HuH-7.5 (cell line): Measurements from ENCODE around the gene PDE6D.

ENCODE experiments used
- DNase-seq: peaks from one replicate; pipeline ENCODE4 v3.0.0; 2011; ENCODE audit warnings: low spot score

Gene PDE6D

DNA sequence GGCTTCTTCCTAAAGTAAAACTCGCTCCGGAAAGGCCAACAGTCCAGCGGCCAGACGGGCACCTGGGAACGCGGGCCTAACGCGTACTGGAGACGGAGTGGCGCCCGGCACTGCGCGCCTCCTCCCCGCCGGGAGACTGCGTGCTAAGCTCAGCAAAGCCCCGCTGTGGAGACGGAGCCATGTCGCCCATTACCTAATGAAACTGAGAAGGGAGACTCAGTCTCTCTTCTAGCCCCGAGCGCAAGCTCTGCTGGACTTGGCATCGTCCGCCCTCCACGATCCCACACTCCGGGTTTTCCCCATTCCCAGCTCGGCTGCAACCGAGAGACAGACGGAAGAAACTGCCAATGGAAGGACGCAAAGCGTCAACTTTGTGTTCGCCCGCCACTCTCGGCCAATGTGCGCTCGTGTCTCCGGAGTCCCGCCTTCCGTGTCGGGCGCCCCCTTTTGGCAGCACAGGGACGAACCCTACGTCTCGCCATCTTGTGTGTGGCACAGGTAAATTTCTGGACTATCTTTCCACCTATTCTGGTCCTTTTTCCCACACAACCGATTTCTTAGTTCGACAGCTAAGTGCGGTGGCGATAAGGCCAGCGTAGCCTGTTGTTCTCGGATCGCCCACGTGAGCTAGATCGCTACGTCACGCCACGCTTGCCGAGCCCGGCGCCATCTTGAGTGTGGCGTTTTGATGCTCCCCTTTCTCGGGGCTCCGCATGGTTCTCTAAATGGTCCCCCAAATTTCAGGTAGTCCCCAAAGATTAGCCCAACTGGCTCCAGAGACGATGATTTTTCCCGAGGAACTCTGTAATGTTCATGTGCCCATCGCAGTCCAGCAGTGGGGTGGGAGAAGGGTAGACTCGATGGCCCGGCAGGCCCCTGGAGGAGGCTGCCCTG, 74.1 kb downstream of the PDE6D start:
- peak; percentile 95 for DNase-seq

DNA sequence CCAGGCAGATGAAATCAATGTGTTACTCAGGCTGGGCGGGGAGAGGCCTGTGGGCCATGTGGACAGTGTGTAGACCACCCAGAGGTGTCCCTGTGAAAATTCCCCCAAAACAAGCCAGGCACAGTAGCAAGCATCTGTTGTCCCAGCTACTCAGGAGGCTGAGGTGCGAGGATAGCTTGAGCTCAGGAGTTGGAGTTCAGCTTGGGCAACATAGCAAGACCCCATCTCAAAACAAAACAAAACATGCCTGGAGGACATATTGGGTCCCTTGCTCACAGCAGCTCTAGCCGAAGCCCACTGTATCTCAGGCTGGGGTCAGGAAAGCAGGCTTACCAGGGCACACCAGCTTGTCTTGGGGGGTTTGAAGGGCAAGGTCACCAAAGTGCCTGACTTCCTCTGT, 77.1 kb downstream of the PDE6D start:
- no peak for DNase-seq

DNA sequence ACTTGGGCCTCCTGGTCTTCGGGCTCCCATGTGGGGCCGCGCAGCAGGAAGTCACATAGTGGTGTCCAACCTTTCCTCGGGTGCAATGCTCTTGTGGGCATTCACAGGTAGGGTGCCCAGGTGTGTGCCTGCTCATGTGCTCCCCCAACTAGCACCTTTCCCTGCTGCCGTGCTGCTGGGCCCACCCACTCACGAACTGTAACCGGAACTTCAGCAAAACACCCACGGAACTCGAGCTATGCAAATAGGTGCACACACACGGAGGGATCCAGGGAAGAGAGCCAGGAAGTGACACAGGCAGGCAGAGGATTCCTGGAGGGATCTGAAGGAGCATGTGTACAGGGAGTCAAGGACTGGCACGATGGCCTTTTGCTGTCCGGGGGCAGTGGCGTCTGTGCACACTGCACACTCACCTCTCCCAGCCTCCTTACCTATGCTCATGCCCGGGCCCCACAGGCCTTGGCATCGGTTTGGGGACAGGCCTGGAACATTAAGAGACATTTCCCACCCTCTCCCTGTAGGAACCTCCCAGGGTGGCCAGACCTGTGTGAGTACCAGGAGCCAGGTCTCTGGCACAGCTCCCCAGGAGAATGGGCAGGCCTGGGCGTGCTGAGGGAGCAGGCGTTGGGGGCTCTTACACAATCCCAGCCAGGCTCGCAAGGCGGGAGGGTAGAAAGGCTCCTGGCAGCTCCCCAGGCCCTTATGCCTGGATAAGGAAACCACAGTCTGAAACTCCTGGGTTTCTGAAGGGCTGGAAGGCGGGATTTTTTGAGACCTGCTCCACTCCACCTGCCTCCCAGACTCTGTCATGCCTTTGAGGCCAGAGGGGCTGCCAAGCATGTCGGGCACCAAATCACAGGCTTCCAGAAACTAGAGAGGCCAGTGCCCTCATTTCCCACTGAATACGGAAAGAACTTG, 79.4 kb downstream of the PDE6D start:
- no peak for DNase-seq

DNA sequence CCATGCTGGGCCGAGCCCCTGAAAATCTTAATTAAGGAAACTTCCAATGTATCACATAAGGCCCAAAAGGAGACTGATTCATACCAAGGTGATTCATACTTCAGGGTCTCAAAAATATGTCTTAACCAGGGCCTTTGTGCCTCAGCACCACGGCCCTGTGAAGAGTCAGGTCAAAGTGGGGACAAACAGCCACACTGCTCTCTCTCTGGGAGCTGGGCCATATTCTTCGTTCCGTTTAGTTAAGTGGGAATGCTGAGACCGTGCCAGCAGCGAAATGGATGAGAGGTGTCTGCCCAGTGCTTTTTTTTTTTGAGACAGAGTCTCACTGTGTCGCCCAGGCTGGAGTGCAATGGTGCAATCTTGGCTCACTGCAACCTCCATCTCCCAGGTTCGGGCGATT, 82.1 kb downstream of the PDE6D start:
- no peak for DNase-seq

DNA sequence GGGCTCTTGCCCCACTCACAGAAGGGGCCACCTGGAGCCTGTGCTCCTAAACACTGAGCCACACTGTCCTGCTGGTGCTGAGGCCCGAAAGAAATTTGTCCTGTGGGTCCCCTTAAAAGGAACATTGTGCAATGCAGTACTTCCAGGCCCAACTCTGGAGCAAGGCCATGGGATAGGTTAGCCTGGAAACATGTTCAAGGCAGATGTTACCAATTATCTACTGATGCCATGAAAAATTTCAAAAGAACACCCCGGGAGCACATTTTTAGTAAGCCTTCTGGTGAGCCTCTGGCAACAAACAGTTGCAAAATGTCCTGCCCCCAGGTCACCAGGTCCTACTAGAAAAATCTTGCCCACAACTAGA, 85.1 kb downstream of the PDE6D start:
- DNase-seq: no peak

DNA sequence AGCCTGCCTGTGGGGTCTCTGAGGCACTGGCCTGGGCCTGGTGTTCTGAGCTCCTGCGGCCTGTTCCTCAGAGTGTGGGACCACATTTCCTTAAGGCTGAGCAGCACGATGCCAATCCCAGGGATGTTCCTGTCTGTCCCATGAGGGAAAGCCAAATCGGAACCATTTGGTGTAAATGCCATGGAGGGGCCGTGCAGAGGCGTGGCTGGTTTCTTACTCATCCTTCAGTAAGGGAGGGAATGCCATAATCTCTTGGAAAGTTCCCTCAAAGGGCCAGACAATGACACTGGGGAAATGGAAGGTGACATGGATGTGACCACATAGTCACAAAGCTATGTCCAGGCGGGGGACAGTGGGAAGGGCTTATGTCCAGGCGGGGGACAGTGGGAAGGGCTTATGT, 87.1 kb downstream of the PDE6D start:
- no peak for DNase-seq

DNA sequence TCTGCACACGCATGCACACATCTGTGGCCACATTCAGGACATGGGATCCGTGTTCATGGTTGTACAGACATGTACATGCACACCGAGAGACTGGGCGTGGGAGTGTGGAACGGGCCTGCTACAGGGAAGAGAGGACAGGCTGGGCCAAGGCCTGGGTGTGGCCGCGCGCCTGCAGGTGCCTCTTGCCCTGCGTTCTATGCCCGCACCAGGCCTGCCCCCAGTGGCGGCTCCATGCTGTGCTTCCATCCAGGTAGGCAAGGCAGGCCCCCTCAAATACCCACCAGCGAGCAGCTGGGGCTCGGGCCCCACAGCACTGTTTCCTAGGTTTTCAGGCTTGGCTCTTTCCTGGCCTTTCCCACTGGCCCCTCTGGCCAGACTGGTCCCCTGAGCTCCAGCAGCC, 88.2 kb downstream of the PDE6D start:
- no peak for DNase-seq

DNA sequence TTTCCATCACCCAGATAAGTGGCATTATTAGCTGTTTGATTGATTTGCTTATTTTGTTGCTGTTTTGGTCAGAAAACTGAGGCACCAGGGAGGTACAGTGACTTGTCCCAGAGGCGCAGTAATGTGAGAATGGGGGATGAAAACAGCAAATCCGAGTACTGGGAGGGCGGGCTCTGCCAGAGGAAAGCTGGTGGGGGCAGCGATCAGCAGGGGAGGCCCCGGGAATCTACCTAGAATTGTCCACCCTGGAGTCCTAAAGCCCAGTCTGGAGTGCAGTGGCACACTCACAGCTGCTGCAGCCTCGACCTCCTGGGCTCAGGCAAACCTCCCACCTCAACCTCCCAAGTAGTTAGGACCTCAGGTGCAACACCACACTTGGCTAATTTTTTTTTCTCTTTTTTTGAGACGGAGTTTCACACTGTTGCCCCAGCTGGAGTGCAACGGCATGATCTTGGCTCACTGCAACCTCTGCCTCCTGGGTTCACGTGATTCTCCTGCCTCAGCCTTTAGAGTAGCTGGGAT, 89.8 kb downstream of the PDE6D start:
- no peak for DNase-seq

DNA sequence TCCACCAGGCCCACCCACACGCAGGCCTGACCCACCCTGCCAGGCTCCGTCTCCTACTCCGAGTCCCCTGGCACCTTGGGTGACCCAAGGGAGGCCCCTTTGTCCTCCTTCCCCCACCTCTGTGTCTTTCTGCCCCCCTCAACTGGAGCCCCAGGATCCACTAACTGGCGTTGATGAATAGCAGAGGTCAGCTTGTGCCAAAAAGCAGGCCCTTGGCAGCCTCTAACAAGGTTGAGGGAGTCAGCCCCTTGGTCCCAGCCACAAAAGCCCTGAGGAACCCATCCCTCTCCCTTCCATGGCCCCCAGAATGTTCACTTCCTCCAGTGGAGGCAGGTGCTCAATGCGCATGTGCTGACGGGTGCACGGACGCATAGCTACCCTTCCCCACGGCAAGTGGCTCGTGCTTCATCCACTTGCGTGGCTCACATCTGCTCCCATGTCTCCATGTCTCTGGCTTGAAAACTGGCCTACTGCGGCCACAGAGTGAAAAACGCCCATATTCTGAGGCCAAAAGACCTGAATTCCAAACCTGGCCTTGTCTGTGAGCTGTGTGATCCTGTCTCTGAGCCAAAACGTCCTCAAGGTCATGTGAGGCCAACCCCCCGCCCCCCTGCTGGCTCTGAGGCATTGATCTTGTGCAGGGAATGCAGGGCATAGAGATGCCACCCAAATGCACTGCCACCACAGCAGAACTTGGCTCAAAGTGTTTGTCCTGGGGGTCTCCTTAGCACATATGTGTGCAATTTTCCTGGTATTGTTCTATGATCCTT, 91.8 kb downstream of the PDE6D start:
- no peak for DNase-seq

DNA sequence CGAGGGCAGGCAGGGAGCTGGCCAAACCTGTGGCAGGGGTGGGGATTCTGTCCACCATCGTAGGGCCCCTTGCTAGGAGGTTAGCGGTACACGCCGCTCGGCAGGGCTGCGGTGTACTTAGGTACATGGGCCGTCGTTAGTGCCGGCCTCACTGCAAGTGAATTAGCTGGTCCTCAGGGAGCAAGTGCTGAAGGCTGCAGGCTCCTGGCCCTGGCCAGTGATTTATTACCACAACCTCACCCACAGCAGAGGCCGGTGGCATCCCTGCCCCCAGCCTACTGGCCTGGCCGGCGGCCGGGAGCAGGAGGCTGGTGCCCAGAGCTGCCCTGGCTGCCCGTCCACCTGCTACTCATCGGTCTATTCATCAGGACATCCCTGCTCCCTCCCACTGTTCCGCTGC, 92.4 kb downstream of the PDE6D start:
- no peak for DNase-seq

DNA sequence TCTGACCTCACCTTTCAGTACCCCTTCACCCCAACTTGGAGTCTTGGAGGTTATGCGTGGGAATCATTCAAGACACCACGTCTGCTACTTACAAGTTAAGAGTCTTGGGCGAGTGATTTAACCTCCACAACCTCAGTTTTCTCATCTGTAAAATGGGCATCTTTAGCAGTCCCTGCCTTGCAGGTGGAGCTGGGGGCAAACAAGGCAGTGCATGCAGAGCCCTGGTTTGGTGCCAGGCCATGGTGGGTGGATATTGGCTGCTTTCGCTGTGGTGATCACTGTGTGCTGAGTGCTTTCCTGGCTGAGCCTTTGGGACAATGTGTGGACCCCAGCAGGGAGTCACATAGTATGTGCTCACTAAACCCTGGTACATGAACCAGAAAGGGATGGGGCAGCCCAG, 93.1 kb downstream of the PDE6D start:
- no peak for DNase-seq

DNA sequence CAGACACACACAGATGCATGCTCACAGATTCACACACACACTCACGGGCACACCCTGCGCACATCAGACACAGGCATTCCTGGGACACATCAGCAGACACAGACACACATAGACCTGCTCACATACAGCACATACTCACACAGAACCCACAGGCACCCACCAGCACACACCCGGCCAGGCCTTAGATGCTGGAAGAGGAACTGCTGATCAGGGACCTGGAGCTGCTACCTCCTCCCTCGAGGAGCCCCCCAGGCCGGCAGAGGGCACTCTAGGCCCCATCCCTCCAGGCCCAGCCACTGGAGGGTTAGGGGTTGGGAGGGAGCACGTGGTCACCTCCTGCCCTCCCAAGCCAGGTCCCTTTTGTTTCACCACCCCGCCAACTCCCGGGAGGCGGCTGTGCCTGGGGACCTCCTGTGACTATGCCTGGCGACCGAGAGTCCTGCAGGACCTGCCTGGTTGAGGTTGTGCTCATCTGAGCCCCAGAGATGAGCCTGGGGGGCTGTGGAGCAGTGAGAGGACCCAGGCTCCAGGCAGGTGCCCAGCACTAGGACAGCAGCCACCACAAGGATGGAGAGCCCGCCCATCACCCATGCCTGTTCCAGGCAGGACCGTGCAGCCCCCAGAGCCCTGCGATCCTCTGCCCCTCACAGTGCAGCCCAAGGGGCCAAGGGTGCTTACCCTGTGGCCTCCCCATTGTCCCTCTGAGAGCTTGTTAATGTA, 93.8 kb downstream of the PDE6D start:
- DNase-seq: peak; percentile 91

DNA sequence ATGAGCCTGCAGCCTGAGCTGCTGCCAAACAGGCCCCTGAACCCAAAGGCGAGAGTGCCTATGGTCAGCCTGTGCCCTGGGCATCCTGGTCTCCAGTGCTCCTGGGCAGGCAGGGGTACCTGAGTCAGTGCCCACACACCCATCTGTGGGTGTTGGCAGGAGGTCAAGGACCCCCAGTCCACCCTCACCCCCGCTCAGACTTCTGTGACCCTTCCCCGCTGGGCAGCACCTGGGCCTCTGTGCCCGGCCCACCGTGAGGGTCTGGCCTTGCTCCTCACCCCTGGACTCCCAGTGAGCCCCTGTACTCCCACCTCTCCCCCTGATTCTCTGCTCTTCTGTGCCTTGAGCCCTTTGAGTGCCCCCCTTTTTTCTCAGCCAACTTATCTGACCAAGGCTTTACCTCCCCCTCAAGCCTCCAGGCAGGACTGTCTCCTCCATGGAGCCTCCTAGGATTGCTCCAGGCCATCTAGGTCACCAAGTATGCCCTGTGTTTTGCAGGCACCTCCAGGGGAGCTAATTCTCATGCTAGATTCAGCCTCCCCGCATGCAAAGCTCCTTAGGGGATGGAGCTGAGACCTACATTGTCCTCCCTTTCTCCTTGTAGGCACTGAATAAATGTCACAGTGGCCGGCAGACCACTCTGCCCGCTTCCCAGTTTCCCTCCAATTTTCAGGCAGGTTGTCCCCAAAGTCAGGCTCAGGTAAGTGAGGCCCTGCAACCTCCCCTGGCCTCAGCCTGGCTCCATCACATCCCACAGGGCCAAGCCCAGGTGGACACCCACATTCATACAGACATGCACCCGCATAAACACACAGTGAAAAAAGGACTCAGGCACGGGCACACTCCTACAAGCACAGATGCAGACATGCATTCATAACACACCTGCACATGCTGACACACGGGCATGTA, 94.6 kb downstream of the PDE6D start:
- no peak for DNase-seq

DNA sequence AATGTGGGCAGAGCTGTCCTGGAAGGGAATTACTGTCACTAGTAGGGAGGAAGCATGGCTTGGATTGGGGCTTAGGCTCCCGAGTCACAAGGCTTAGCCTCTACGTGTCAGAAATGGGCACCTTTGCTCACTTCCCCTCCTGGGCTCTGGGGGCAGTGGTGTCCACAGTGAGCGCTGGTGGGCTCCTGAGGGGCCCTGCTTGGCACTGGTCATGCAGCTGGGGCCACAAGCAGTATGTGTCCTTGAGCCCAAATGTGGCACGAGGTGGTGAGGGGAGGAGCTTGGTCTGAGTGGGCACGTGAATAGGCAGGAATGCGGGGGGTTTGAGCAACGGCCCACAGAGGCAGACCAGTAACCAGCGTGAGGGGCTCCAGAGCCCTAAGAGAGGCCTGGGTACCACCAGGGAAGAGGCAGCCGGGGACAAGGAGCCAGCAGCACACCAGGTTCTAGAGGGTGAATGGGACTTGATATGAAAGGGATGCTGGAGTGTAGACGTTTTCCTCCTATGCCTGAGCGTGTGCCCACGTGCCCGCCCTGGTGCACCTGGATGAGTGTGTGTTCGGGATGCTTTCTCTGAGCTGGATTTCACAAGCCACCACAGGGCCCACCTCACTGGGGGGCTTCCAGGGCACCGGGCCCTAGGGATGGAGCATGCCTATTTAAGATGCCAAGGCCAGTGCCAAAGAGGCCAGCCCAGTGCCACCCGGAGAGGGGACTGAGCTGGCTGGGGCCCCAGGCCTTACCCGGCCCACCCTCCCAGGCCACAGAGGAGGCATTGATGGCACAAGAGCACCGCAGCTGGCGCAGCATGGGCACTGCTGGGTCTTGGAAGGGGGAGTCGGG, 95.5 kb downstream of the PDE6D start:
- no peak for DNase-seq

DNA sequence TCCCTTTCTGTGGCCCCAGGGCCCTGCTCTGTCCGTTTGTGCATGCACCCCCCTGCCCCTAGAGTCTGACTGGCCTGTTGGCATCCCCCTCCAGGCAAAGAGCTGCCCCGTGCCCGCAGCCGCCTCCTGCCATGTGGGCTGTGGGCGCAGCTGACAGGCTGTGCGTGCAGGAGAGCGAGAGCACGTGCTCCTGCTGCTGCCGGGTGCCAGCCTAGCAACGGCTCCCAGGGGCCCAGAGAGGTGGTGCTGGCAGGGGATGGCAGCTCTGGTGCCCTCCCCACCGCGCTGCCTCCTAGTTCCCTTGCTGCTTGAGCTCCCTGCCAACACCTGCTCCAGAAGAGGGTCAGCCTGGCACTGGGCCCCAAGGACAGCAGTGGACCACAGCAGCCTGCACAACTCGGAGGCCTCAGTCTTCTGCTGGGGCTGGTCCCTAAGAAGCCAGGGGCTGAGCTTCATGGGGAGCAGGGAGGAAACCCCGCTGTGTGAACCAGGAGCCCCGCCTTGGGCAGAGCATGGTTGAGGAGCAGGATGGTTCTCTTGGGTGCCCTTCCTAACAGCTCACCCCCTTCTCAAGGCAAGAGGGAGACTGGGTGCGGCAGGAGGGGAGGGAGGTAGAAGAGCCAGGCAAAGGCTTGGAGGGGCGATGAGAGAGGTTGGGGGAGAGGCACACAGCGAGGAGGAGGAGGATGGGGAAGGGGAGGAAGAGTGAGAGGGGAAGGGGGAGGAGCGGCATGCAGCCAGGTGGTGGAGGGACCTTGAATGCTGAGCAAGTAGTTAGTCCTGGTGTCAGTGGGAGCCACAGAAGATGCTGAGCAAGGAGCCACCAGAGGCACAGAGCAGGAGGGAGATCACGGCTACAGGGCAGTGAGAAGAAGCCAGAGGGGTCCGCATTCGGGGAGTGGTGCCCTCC, 96.5 kb downstream of the PDE6D start:
- DNase-seq: no peak

DNA sequence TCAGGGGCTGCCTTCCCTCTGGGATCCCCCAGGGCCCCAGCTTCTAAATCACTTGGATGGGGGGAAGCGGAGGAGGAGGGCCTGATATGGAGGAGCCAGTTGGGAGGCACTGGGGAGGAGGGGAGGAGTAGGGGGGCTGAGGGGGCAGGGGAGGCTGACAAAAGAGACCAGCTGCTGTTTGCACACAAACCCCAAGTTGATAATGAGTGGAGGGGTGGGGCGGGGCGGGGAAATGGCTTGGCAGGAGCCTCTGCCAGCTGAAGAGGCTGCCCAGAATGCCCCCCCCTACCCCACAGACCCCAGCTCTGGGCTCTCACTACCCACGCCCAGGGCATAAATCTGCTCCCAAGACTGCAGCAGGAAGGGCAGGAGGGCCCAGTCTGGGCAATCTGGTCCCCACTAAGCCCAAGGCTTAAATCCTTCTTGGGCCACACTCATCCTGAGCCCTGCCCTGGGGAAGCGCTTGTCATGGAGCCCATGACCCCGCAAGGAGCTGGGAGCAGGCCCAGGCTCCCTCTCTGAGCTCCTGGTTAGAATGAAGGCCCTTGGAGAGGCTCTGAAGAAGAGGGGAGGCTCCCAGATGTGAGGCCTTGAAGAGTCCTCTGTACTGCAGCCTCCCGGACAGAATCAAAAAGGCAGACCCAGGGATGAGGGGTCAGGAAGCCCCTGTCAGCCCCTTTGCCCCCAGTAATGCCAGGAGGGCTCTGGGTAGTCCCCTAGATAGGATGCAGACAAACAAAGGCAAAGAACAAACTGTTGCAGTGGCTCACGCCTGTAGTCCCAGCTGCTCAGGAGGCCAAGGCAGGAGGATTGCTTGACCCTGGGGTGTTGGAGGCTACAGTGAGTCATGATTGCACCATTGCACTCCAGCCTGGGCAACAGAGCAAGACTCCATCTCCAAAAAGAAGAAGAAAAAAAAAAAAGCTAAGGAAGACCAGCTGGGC, 97.5 kb downstream of the PDE6D start:
- DNase-seq: no peak

DNA sequence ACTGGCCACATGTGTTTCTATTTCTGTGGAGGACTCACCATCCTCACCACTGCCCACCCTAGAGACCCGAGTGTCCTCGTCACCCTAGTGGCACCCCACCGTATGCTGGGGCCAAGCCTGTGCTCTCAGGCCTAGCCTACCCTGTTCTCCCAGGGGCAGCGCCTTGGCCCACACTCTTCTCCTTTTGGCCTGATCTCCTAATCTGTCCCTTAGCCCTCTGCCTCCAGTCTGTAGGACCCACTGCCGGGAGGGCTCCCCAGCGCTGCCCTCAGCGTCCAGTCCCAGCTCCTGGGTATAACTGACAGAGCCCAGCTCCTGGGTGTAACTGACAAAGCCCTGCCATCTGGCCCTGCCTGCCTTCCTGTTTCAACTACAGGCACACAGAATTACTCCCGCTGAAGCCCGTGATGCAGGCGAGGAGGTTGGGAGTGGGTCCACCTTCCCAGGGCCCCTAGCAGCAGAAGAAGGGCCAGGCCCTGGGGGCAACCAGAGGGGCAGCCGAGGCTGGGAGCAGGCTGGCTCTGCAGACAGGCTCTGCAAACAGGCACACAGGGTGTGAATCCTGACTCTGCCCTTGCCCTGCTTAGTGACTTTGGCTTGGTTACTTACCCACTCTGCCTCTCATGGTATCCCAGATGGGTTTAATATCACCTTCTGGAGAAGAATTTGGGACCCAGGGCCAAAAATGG, 98.3 kb downstream of the PDE6D start:
- DNase-seq: no peak
